Calu3 (cell line): ENCODE data around the gene CCDC171. TPM values are rescaled to one million over a fixed set of nuclear protein-coding genes. Genes with fewer than 3 reads are reported as not detected.

Source experiments
- BruUV-seq: library from RNA; stranded (reverse); fragments of 400-500 nt; replicated peaks from 2 replicates; lab custom pipeline; 2021; lab: Mats Ljungman, UMichigan
- CTCF ChIA-PET: fragments of 300-600 bp; sonication (Branson Sonifier 250); formaldehyde crosslinking; loops from one replicate; lab custom pipeline; 2022; ENCODE audit warnings: antibody characterized with exemption; lab: Charles Lee
- DNase-seq: peaks from one replicate; pipeline ENCODE4 v3.0.0; 2022
- H3K27ac Mint-ChIP-seq: one replicate; pipeline ENCODE4 v1.8.0; 2022; ENCODE audit warnings: mixed read lengths; ENCODE audit not compliant: unreplicated experiment
- H3K27me3 Mint-ChIP-seq: one replicate; pipeline ENCODE4 v1.8.0; 2022; ENCODE audit warnings: mixed read lengths; ENCODE audit not compliant: unreplicated experiment
- H3K36me3 Mint-ChIP-seq: one replicate; pipeline ENCODE4 v1.8.0; 2022; ENCODE audit warnings: mild to moderate bottlenecking, moderate library complexity, mixed read lengths; ENCODE audit not compliant: insufficient read depth, unreplicated experiment
- H3K4me1 Mint-ChIP-seq: one replicate; pipeline ENCODE4 v1.8.0; 2022; ENCODE audit warnings: mild to moderate bottlenecking, low read depth, mixed read lengths; ENCODE audit not compliant: unreplicated experiment
- H3K4me3 Mint-ChIP-seq: one replicate; pipeline ENCODE4 v1.8.0; 2022; ENCODE audit warnings: mild to moderate bottlenecking, low read depth, moderate library complexity, mixed read lengths; ENCODE audit not compliant: unreplicated experiment
- H3K9me3 Mint-ChIP-seq: one replicate; pipeline ENCODE4 v1.8.0; 2022; ENCODE audit warnings: low read depth, mixed read lengths; ENCODE audit not compliant: unreplicated experiment
- intact Hi-C: fragments of 100-400 bp; cut with micrococcal nuclease; formaldehyde crosslinking; loops from one replicate; pipeline ENCODE4 v1.10.0; 2022; ENCODE audit not compliant: unreplicated experiment
- total RNA-seq: library from RNA; stranded (reverse); gene quantifications from 2 replicates; pipeline ENCODE4 v1.2.3, GENCODE V29; 2022
- TF ChIP-seq, protein P1 (sequence below): fragments of 200-600 bp; IDR thresholded peaks from one replicate; pipeline ENCODE4 v1.8.0; 2022; ENCODE audit warnings: antibody characterized with exemption; ENCODE audit not compliant: unreplicated experiment

CCDC171 gene
- total RNA-seq, 1 experiment from 2014 or later: 2.1 TPM

DNA sequence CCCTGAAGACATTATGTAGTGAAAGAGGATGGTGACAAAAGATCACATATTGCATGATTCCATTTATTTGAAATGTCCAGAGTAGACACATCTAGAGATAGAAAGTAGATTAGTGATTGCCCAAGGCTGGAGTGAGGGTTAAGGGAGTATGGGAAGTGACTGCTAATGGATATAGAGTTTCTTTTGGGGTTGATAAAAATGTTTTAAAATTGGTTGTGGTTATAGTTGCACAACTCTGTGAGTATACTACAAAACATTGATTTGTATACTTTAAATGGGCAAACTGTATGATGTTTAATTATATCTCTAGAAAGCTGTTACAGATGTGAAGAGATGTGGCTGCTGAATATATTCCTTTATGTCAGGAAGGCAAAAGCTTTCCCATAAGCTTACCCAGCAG lies 202.8 kb downstream of the CCDC171 start:
- Mint-ChIP-seq H3K4me3 (no peak overlapping the region), H3K9me3 (no peaks in the 10 kb centered on the region), H3K36me3 (no peaks in the 10 kb centered on the region), H3K27me3 (peaks cover 10% of the 10 kb centered on the region), H3K4me1 (no peaks in the 10 kb centered on the region), H3K27ac (no peak overlapping the region)
- no peak for DNase-seq
- CTCF ChIA-PET: no interaction called here
- intact Hi-C loops: no loop called here
- TF ChIP-seq, protein P1, sequence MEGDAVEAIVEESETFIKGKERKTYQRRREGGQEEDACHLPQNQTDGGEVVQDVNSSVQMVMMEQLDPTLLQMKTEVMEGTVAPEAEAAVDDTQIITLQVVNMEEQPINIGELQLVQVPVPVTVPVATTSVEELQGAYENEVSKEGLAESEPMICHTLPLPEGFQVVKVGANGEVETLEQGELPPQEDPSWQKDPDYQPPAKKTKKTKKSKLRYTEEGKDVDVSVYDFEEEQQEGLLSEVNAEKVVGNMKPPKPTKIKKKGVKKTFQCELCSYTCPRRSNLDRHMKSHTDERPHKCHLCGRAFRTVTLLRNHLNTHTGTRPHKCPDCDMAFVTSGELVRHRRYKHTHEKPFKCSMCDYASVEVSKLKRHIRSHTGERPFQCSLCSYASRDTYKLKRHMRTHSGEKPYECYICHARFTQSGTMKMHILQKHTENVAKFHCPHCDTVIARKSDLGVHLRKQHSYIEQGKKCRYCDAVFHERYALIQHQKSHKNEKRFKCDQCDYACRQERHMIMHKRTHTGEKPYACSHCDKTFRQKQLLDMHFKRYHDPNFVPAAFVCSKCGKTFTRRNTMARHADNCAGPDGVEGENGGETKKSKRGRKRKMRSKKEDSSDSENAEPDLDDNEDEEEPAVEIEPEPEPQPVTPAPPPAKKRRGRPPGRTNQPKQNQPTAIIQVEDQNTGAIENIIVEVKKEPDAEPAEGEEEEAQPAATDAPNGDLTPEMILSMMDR: no peak
- no TSS peak for BruUV-seq

DNA sequence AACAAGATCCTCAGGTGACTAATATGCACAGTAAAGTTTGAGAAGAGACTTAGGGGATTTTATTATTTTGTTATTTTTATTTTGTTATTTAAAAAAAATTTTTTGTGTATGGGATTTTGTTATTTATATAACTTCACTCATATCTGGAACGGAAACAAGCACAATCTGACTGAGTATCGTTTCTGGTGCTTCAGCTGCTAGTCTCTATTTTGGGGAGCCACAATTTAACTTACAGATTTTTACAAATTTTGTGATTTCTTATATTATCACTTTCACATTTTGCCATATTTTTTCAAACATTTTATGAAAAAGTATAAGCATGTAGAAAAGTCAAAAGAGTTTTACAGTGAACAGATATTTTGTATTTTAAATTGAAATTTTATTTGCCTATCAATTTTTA lies 208.7 kb downstream of the CCDC171 start:
- DNase-seq: no peak
- H3K27me3 Mint-ChIP-seq: peaks cover 10% of the 10 kb centered on the region
- no TSS peak for BruUV-seq
- no peaks in the 10 kb centered on the region for H3K9me3 Mint-ChIP-seq
- no peak overlapping the region for H3K4me3 Mint-ChIP-seq
- TF ChIP-seq, protein P1: no peak
- no peak overlapping the region for H3K27ac Mint-ChIP-seq
- intact Hi-C loops: no loop called here
- CTCF ChIA-PET: no interaction called here
- no peaks in the 10 kb centered on the region for H3K36me3 Mint-ChIP-seq
- H3K4me1 Mint-ChIP-seq: no peaks in the 10 kb centered on the region

DNA sequence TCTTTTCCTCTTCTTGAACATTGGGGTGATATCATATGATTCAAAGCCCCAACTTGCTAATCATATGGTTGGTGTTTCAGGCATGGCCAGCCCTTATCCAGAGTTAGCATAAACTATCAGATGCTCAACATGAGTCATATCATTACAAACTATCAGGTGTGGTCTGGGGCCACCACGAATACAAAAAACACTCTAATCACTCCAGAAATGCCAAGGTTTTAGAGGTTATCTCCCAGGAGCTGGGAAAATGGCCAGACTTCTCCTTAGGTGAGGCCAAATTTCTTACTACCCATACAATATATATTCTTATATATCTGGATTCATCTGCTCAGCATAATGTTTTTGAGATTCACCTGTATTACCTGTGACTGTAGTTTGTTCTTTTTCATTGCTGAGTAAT lies 210.5 kb downstream of the CCDC171 start:
- H3K4me1 Mint-ChIP-seq: no peaks in the 10 kb centered on the region
- no TSS peak for BruUV-seq
- H3K4me3 Mint-ChIP-seq: no peak overlapping the region
- intact Hi-C loops: no loop called here
- H3K27ac Mint-ChIP-seq: no peak overlapping the region
- no peak for DNase-seq
- H3K36me3 Mint-ChIP-seq: no peaks in the 10 kb centered on the region
- CTCF ChIA-PET: interaction anchor here (0.5 kb wide), 1 partner anchor 10 kb away, joined by 3 read pairs; no protein-coding TSS in a partner anchor
- TF ChIP-seq, protein P1: no peak
- H3K9me3 Mint-ChIP-seq: no peaks in the 10 kb centered on the region
- H3K27me3 Mint-ChIP-seq: no peaks in the 10 kb centered on the region

DNA sequence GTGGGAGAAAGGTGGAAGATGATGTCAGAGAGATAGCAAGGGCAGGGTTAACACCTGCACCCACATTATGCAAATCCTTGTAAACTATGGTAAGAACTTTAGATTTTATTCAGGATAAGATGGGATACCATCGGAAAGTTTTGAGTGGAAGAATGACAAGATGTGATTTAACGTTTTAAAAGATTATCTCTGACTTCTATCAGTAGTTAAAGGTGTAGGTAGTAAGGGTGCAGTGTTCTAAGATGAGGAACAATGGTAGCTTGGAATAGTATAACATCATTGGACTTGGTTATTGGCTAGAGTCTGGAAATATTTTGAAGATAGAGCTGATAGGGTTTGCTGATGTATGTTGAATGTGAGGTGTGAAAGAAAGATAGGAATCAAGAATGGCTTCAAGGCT lies 211.3 kb downstream of the CCDC171 start:
- no peaks in the 10 kb centered on the region for H3K4me1 Mint-ChIP-seq
- BruUV-seq: no TSS peak
- no peaks in the 10 kb centered on the region for H3K27me3 Mint-ChIP-seq
- no peak for DNase-seq
- H3K36me3 Mint-ChIP-seq: no peaks in the 10 kb centered on the region
- no peaks in the 10 kb centered on the region for H3K9me3 Mint-ChIP-seq
- H3K27ac Mint-ChIP-seq: no peak overlapping the region
- H3K4me3 Mint-ChIP-seq: no peak overlapping the region
- TF ChIP-seq, protein P1: no peak
- CTCF ChIA-PET: no interaction called here
- intact Hi-C loops: no loop called here
